Endometrial microvascular endothelial cells (primary cell): Measurements from ENCODE around the gene GCNT1. TPM values are rescaled to one million over a fixed set of nuclear protein-coding genes. Genes with fewer than 3 reads are reported as not detected.

Experiments
- total RNA-seq: library from RNA; depleted of rRNA; stranded (reverse); fragments of >200 nt; gene quantifications from one replicate; pipeline ENCODE4 v1.2.3, GENCODE V29; 2015; ENCODE audit errors: inconsistent ontology term

The GCNT1 gene
- total RNA-seq, 1 donor from 2014 or later = 16.3 TPM

Other genes with a start within 250 kb of the GCNT1 start
- 41.3 TPM for gene RFK, start 64.8 kb upstream of the GCNT1 start, total RNA-seq